HepG2 (cell line): ENCODE data around the gene THSD8. TPM values are rescaled to one million over a fixed set of nuclear protein-coding genes. Genes with fewer than 3 reads are reported as not detected.

ENCODE experiments used
- ARID2 ChIP-seq: sonication (generic); formaldehyde crosslinking; IDR thresholded peaks from 2 replicates; pipeline ENCODE4 v1.8.1; 2022; ENCODE audit warnings: mild to moderate bottlenecking, missing genetic modification reagents, borderline replicate concordance
- ATAD3A ChIP-seq: sonication (generic); formaldehyde crosslinking; IDR thresholded peaks from 2 replicates; pipeline ENCODE4 v1.4.0; 2020; ENCODE audit warnings: missing genetic modification reagents
- ELF4 ChIP-seq: sonication (generic); formaldehyde crosslinking; IDR thresholded peaks from 2 replicates; pipeline ENCODE4 v1.5.0; 2020; ENCODE audit warnings: missing genetic modification reagents, mild to moderate bottlenecking, moderate library complexity, borderline replicate concordance
- ESRRA ChIP-seq: sonication (generic); formaldehyde crosslinking; IDR thresholded peaks from 2 replicates; pipeline ENCODE4 v1.5.1; 2020; ENCODE audit warnings: mild to moderate bottlenecking, low read depth, missing genetic modification reagents
- ETS1 ChIP-seq: sonication (generic); formaldehyde crosslinking; IDR thresholded peaks from 2 replicates; pipeline ENCODE4 v1.4.0; 2020; ENCODE audit warnings: missing genetic modification reagents
- ETV6 ChIP-seq: sonication (generic); formaldehyde crosslinking; conservative IDR thresholded peaks from 2 replicates; pipeline ENCODE4 v1.4.0; 2020; ENCODE audit warnings: missing genetic modification reagents
- GMEB1 ChIP-seq: sonication (generic); formaldehyde crosslinking; IDR thresholded peaks from 2 replicates; pipeline ENCODE4 v1.5.1; 2020; ENCODE audit warnings: missing genetic modification reagents, mild to moderate bottlenecking, borderline replicate concordance
- HNF4A ChIP-seq: sonication (generic); formaldehyde crosslinking; IDR thresholded peaks from 2 replicates; pipeline ENCODE4 v1.4.0; 2020; ENCODE audit warnings: missing genetic modification reagents
- ISL2 ChIP-seq: sonication (generic); formaldehyde crosslinking; IDR thresholded peaks from 2 replicates; pipeline ENCODE4 v1.5.0; 2020; ENCODE audit warnings: missing genetic modification reagents
- MXD1 ChIP-seq: sonication (generic); formaldehyde crosslinking; IDR thresholded peaks from 2 replicates; pipeline ENCODE4 v1.4.0; 2020; ENCODE audit warnings: mild to moderate bottlenecking, missing genetic modification reagents
- MYNN ChIP-seq: sonication (generic); formaldehyde crosslinking; IDR thresholded peaks from 2 replicates; pipeline ENCODE4 v1.4.0; 2020; ENCODE audit warnings: mild to moderate bottlenecking, low read depth, missing genetic modification reagents
- NAIF1 ChIP-seq: sonication (generic); formaldehyde crosslinking; IDR thresholded peaks from 2 replicates; pipeline ENCODE4 v1.5.0; 2020; ENCODE audit warnings: mild to moderate bottlenecking, missing genetic modification reagents, borderline replicate concordance
- TEAD3 ChIP-seq: optimal IDR thresholded peaks from 2 replicates; pipeline ENCODE3; 2016; ENCODE audit warnings: borderline replicate concordance
- ZEB1 ChIP-seq: IDR thresholded peaks from 2 replicates; pipeline ENCODE4 v1.6.1; 2012; ENCODE audit warnings: mild to moderate bottlenecking, low read depth, inconsistent platforms; ENCODE audit not compliant: insufficient replicate concordance
- ZFP36L2 ChIP-seq: sonication (generic); formaldehyde crosslinking; IDR thresholded peaks from 2 replicates; pipeline ENCODE4 v1.4.0; 2020; ENCODE audit warnings: missing genetic modification reagents
- ZNF18 ChIP-seq: sonication (generic); formaldehyde crosslinking; IDR thresholded peaks from 2 replicates; pipeline ENCODE4 v1.8.0; 2022; ENCODE audit warnings: mild to moderate bottlenecking, missing genetic modification reagents; ENCODE audit not compliant: insufficient replicate concordance
- ZNF350 ChIP-seq: sonication (generic); formaldehyde crosslinking; IDR thresholded peaks from 2 replicates; pipeline ENCODE4 v1.4.0; 2020; ENCODE audit warnings: mild to moderate bottlenecking, low read depth, missing genetic modification reagents, borderline replicate concordance
- ZNF468 ChIP-seq: sonication (generic); formaldehyde crosslinking; IDR thresholded peaks from 2 replicates; pipeline ENCODE4 v1.8.0; 2022; ENCODE audit warnings: mild to moderate bottlenecking, moderate library complexity, missing genetic modification reagents
- ZNF589 ChIP-seq: sonication (generic); formaldehyde crosslinking; conservative IDR thresholded peaks from 2 replicates; pipeline ENCODE4 v1.8.0; 2022; ENCODE audit warnings: mild to moderate bottlenecking, moderate library complexity, missing genetic modification reagents
- ZNF775 ChIP-seq: sonication (generic); formaldehyde crosslinking; IDR thresholded peaks from 2 replicates; pipeline ENCODE4 v1.4.0; 2020; ENCODE audit warnings: missing genetic modification reagents, mild to moderate bottlenecking, moderate library complexity, borderline replicate concordance
- polyA plus RNA-seq, 8 experiments: library from polyadenylated mRNA; depleted of rRNA in 3 of 8; stranded (reverse) in 7 of 8; unstranded in 1 of 8; fragments of >200 nt; fragmentation: Illumina TruSeq in 4 of 8; extraction: Trizol in 4 of 8; gene quantifications; 2 replicates each; pipeline versions ENCODE4 v1.2.1 to v1.2.3, GENCODE V29; 2011 to 2016; ENCODE audit warnings: low read depth in 4 of 8, missing spikeins in 1 of 8, mixed read lengths in 1 of 8; ENCODE audit not compliant: insufficient read depth in 1 of 8
- total RNA-seq, 5 experiments: library from RNA; depleted of rRNA; stranded (reverse); fragments of >200 nt; fragmentation: Illumina TruSeq; extraction: Trizol; gene quantifications; 2 replicates each; pipeline ENCODE4 v1.2.3, GENCODE V29; 2016; ENCODE audit warnings: low read depth in 1 of 5

THSD8 gene
- total and polyA plus RNA-seq, 2 of the 13 experiments (the other 11 are each of a cell fraction or from before 2014, with no cell fraction given) = 4.8 to 14.9 TPM

GRCh38 chr19:12774588-12775555, 27.0 kb upstream of the THSD8 start, which contains the start of gene HOOK2 (continued):
- TF ChIP-seq ATAD3A (CRISPR knock-in tag) = no peak
- TF ChIP-seq ISL2 (CRISPR knock-in tag) = no peak
- TF ChIP-seq NAIF1 (CRISPR knock-in tag) = no peak
- peak; percentile 68; the same call in 1 of the 2 replicates for TF ChIP-seq MXD1 (CRISPR knock-in tag)
- peak; percentile 53; the same call in 1 of the 2 replicates for TF ChIP-seq ZNF468
- TF ChIP-seq MYNN = no peak
- TF ChIP-seq ELF4 (CRISPR knock-in tag) = no peak
- no peak for TF ChIP-seq ARID2 (CRISPR knock-in tag)
- 0 out of 2 replicates have a peak, but pooled peaks have one; percentile 41 for TF ChIP-seq ESRRA (CRISPR knock-in tag)
- TF ChIP-seq ZNF775 (CRISPR knock-in tag) = no peak
- TF ChIP-seq ZEB1 = peak; percentile 96
- TF ChIP-seq ZNF350 (CRISPR knock-in tag) = no peak
- no peak for TF ChIP-seq ZNF18 (CRISPR knock-in tag)
- no peak for TF ChIP-seq ETV6 (CRISPR knock-in tag)
- TF ChIP-seq ZFP36L2 (CRISPR knock-in tag) = no peak
- no peak for TF ChIP-seq TEAD3
- TF ChIP-seq ETS1 (CRISPR knock-in tag) = no peak
- no peak for TF ChIP-seq GMEB1 (CRISPR knock-in tag)
- peak; percentile 45; the same call in 1 of the 2 replicates for TF ChIP-seq HNF4A (CRISPR knock-in tag)
- no peak for TF ChIP-seq ZNF589 (CRISPR knock-in tag)
